H1 (cell line): Measurements from ENCODE around the gene RGN. TPM values are rescaled to one million over a fixed set of nuclear protein-coding genes. Genes with fewer than 3 reads are reported as not detected.

ENCODE experiments used
- CTCF ChIA-PET: fragments of 300-600 bp; sonication (Branson Sonifier 250); formaldehyde crosslinking; loops from one replicate; lab custom pipeline; 2021; ENCODE audit not compliant: partially characterized antibody; lab: Charles Lee
- POLR2A ChIA-PET: fragments of 300-600 bp; sonication (Branson Sonifier 250); formaldehyde crosslinking; loops from one replicate; lab custom pipeline; 2021; ENCODE audit warnings: inconsistent platforms; ENCODE audit not compliant: partially characterized antibody; lab: Charles Lee
- DNase-seq, 2 experiments: peaks; one replicate each; pipeline versions ENCODE4 v3.0.0 to v3.0.0-alpha.2; 2010 to 2022; ENCODE audit warnings: low spot score in 2 of 2, low read depth in 1 of 2, mixed read lengths in 1 of 2
- FAIRE-seq: peaks from 2 replicates; lab custom pipeline; 2011; peaks lifted over from hg19 to GRCh38; lab: Jason Lieb, UNC
- H2AFZ ChIP-seq: 2 replicates; pipeline ENCODE4 v1.8.1; 2012; ENCODE audit warnings: low read length, inconsistent platforms
- H2AK5ac ChIP-seq: 2 replicates; pipeline ENCODE4 v1.6.1; 2013; ENCODE audit warnings: low read depth, low read length
- H2BK120ac ChIP-seq: replicated peaks from 2 replicates; pipeline ENCODE3; 2013; ENCODE audit warnings: low read depth, low read length, inconsistent platforms
- H2BK12ac ChIP-seq: 2 replicates; pipeline ENCODE4 v1.6.1; 2013; ENCODE audit warnings: low read depth, low read length
- H2BK15ac ChIP-seq: 2 replicates; pipeline ENCODE4 v1.6.1; 2013; ENCODE audit warnings: low read length
- H2BK20ac ChIP-seq: 2 replicates; pipeline ENCODE4 v1.6.1; 2013; ENCODE audit warnings: low read length
- H2BK5ac ChIP-seq: 2 replicates; pipeline ENCODE4 v1.6.1; 2013; ENCODE audit warnings: low read depth, low read length
- H3K14ac ChIP-seq: 2 replicates; pipeline ENCODE4 v1.6.1; 2013; ENCODE audit warnings: inconsistent platforms; ENCODE audit not compliant: insufficient read length
- H3K18ac ChIP-seq: 2 replicates; pipeline ENCODE4 v1.6.1; 2013; ENCODE audit warnings: low read length; ENCODE audit errors: extremely low read depth
- H3K23ac ChIP-seq: 2 replicates; pipeline ENCODE4 v1.6.1; 2013; ENCODE audit warnings: inconsistent platforms; ENCODE audit not compliant: insufficient read length
- H3K23me2 ChIP-seq: 2 replicates; pipeline ENCODE4 v1.6.1; 2013; ENCODE audit warnings: low read depth, low read length
- H3K27ac ChIP-seq: 2 replicates; pipeline ENCODE4 v1.6.1; 2011; ENCODE audit warnings: low read depth, low read length, inconsistent platforms
- H3K27me3 ChIP-seq, 4 experiments: replicated peaks in 1 of 4; 1 replicate in 1 of 4; 2 replicates in 3 of 4; pipeline versions ENCODE4 v1.6.1 to v1.8.1; 2011 to 2013; ENCODE audit warnings: low read length in 3 of 4, mild to moderate bottlenecking in 3 of 4, inconsistent platforms in 2 of 4, mixed read lengths in 2 of 4, moderate library complexity in 1 of 4; ENCODE audit not compliant: control insufficient read depth in 3 of 4, insufficient read depth in 3 of 4; ENCODE audit errors: extremely low read depth in 1 of 4
- H3K36me3 ChIP-seq, 4 experiments: 2 replicates each; pipeline versions ENCODE4 v1.6.1 to v1.8.1; 2011 to 2013; ENCODE audit warnings: mild to moderate bottlenecking in 4 of 4, low read length in 3 of 4, moderate library complexity in 2 of 4, control low read depth in 1 of 4, inconsistent platforms in 1 of 4; ENCODE audit not compliant: insufficient read depth in 4 of 4, control insufficient read depth in 2 of 4
- H3K4ac ChIP-seq: replicated peaks from 2 replicates; pipeline ENCODE3; 2013; ENCODE audit warnings: low read length, low read depth, mixed read lengths, inconsistent platforms; ENCODE audit not compliant: insufficient read length
- H3K4me1 ChIP-seq, 4 experiments: replicated peaks in 1 of 4; 1 replicate in 1 of 4; 2 replicates in 3 of 4; pipeline versions ENCODE4 v1.6.1 to v1.8.1; 2011 to 2013; ENCODE audit warnings: low read length in 3 of 4, inconsistent platforms in 2 of 4, mixed read lengths in 1 of 4; ENCODE audit not compliant: insufficient read depth in 4 of 4, control insufficient read depth in 3 of 4
- H3K4me2 ChIP-seq, 2 experiments: 2 replicates each; pipeline versions ENCODE4 v1.6.1 to v1.8.1; 2011 to 2013; ENCODE audit warnings: low read depth in 2 of 2, low read length in 2 of 2, control low read depth in 1 of 2, inconsistent platforms in 1 of 2, mild to moderate bottlenecking in 1 of 2; ENCODE audit not compliant: insufficient read depth in 1 of 2
- H3K4me3 ChIP-seq, 4 experiments: fragments of 200-600, 300-600 bp in 1 of 4; sonication (generic), shearing (Covaris generic), sonication (Bioruptor Twin) in 1 of 4; 2 replicates each; pipeline versions ENCODE4 v1.5.1 to v1.8.1; 2011 to 2016; ENCODE audit warnings: low read length in 4 of 4, low read depth in 3 of 4, control low read depth in 2 of 4, inconsistent platforms in 2 of 4, mild to moderate bottlenecking in 2 of 4, mixed read lengths in 1 of 4, moderate library complexity in 1 of 4; ENCODE audit not compliant: insufficient read depth in 2 of 4; ENCODE audit errors: extremely low read depth in 1 of 4
- H3K56ac ChIP-seq: replicated peaks from 2 replicates; pipeline ENCODE3; 2013; ENCODE audit warnings: low read depth, mild to moderate bottlenecking, mixed read lengths, low read length, inconsistent platforms; ENCODE audit not compliant: insufficient read length
- H3K79me1 ChIP-seq: 2 replicates; pipeline ENCODE4 v1.6.1; 2013; ENCODE audit warnings: low read depth, low read length, control low read depth
- H3K79me2 ChIP-seq, 2 experiments: 2 replicates each; pipeline versions ENCODE4 v1.6.1 to v1.8.1; 2012 to 2013; ENCODE audit warnings: low read length in 2 of 2, mild to moderate bottlenecking in 2 of 2, inconsistent platforms in 1 of 2; ENCODE audit not compliant: insufficient read depth in 2 of 2, control insufficient read depth in 1 of 2
- H3K9ac ChIP-seq, 4 experiments: replicated peaks in 1 of 4; 1 replicate in 1 of 4; 2 replicates in 3 of 4; pipeline versions ENCODE4 v1.6.1 to v1.8.1; 2011 to 2013; ENCODE audit warnings: low read depth in 3 of 4, low read length in 3 of 4, control low read depth in 2 of 4, mild to moderate bottlenecking in 2 of 4, moderate library complexity in 2 of 4, inconsistent platforms in 1 of 4; ENCODE audit errors: extremely low read depth in 1 of 4
- H3K9me3 ChIP-seq, 2 experiments: 2 replicates each; pipeline versions ENCODE4 v1.6.1 to v1.8.1; 2012 to 2013; ENCODE audit warnings: mild to moderate bottlenecking in 2 of 2, moderate library complexity in 2 of 2, control low read depth in 1 of 2, inconsistent platforms in 1 of 2, low read depth in 1 of 2, low read length in 1 of 2, mixed read lengths in 1 of 2; ENCODE audit not compliant: insufficient read depth in 2 of 2
- H4K20me1 ChIP-seq, 2 experiments: replicated peaks in 1 of 2; 2 replicates each; pipeline versions ENCODE3 to v1.8.1; 2011 to 2013; ENCODE audit warnings: inconsistent platforms in 2 of 2, low read length in 2 of 2, mild to moderate bottlenecking in 1 of 2; ENCODE audit not compliant: insufficient read depth in 2 of 2, control insufficient read depth in 1 of 2
- H4K5ac ChIP-seq: 2 replicates; pipeline ENCODE4 v1.6.1; 2013; ENCODE audit warnings: low read length, low read depth, mixed read lengths, inconsistent platforms; ENCODE audit not compliant: insufficient read length
- H4K8ac ChIP-seq: 2 replicates; pipeline ENCODE4 v1.8.0; 2013; ENCODE audit warnings: mild to moderate bottlenecking, moderate library complexity, low read length, inconsistent platforms; ENCODE audit not compliant: insufficient read depth; ENCODE audit errors: extremely low read depth
- H4K91ac ChIP-seq: replicated peaks from 2 replicates; pipeline ENCODE3; 2013; ENCODE audit warnings: low read length, mixed read lengths, inconsistent platforms; ENCODE audit not compliant: insufficient read length
- EZH2 ChIP-seq: fragments of 200-600 bp; sonication (generic); IDR thresholded peaks from 2 replicates; pipeline ENCODE4 v1.7.1; 2012; ENCODE audit warnings: low read depth, mild to moderate bottlenecking, moderate library complexity, low read length, inconsistent platforms; ENCODE audit not compliant: severe bottlenecking
- JUN ChIP-seq: IDR thresholded peaks from 2 replicates; pipeline ENCODE4 v1.6.1; 2011; ENCODE audit warnings: low read depth, mild to moderate bottlenecking, improper control_type of control experiment, low read length
- POU5F1 ChIP-seq: IDR thresholded peaks from 2 replicates; pipeline ENCODE4 v1.6.1; 2011; ENCODE audit warnings: low read depth, mild to moderate bottlenecking, low read length, moderate library complexity
- SIN3A ChIP-seq, 2 experiments: IDR thresholded peaks in 1 of 2; conservative IDR thresholded peaks in 1 of 2; 2 replicates each; pipeline ENCODE4 v1.6.1; 2011 to 2012; ENCODE audit warnings: low read length in 2 of 2, improper control_type of control experiment in 1 of 2, low read depth in 1 of 2, mild to moderate bottlenecking in 1 of 2
- WGBS, 2 experiments: shearing (Covaris generic) in 1 of 2; methylation state at CpG; one replicate each; pipeline versions ENCODE4 v1.1.6 to v1.1.7; 2013 to 2015; ENCODE audit warnings: low lambda C conversion rate in 2 of 2, mixed read lengths in 2 of 2, inconsistent platforms in 1 of 2, low coverage in 1 of 2, missing lambda C conversion rate in 1 of 2; ENCODE audit not compliant: insufficient replicate concordance in 2 of 2, insufficient coverage in 1 of 2, insufficient read length in 1 of 2; ENCODE audit errors: extremely low coverage in 1 of 2, missing lambda C conversion rate in 1 of 2; 5-methylcytosine and 5-hydroxymethylcytosine counted together
- polyA plus RNA-seq, 7 experiments: library from polyadenylated mRNA; depleted of rRNA in 3 of 7; stranded (reverse) in 5 of 7; unstranded in 2 of 7; fragments of >200 nt in 5 of 7; fragments of 200-250 nt in 2 of 7; gene quantifications; 1 replicate in 5 of 7; 2 replicates in 1 of 7; 4 replicates in 1 of 7; pipeline versions ENCODE4 v1.2.1 to v1.2.3, GENCODE V29; 2011 to 2013; ENCODE audit warnings: missing spikeins in 2 of 7, mixed read lengths in 2 of 7
- total RNA-seq: library from RNA; stranded (reverse); fragmentation: NEBNext Ultra II Directional; extraction: Animal tissue kit (Norgen Biotek cat#: 25700); gene quantifications from 2 replicates; pipeline ENCODE4 v1.2.1, GENCODE V29; 2021

The RGN gene
- total and polyA plus RNA-seq, 2 of the 8 experiments (the other 6 are each of a cell fraction or from before 2014, with no cell fraction given), result 0.32 to 3.1 TPM

- Histone ChIP-seq H3K27ac (no peak overlapping the region), H2BK5ac (no peak overlapping the region), H2AK5ac (no peak overlapping the region), H3K23me2 (no peaks in the 10 kb centered on the region), H3K79me2 (peaks cover 0 to 8% of the 10 kb centered on the region in 2 experiments; a peak in 1 of 4 replicates), H3K79me1 (peaks cover 2% of the 10 kb centered on the region; the same call in 1 of the 2 replicates), H3K36me3 (peaks cover 0 to 10% (median 4%) of the 10 kb centered on the region in 4 experiments; a peak in 3 of 8 replicates), H2AFZ (no peak overlapping the region), H3K27me3 (no peaks in the 10 kb centered on the region), H3K18ac (no peak overlapping the region), H3K23ac (no peak overlapping the region), H3K4me2 (no peak overlapping the region), H3K9me3 (no peaks in the 10 kb centered on the region), H3K9ac (no peak overlapping the region), H3K4me1 (no peaks in the 10 kb centered on the region), H4K5ac (no peak overlapping the region), H3K56ac (no peak overlapping the region), H2BK12ac (no peak overlapping the region), H2BK15ac (no peak overlapping the region), H2BK20ac (no peak overlapping the region), H4K91ac (no peak overlapping the region), H3K4ac (no peak overlapping the region), H2BK120ac (no peak overlapping the region), H3K14ac (no peak overlapping the region), H4K20me1 (no peaks in the 10 kb centered on the region), H4K8ac (no peak overlapping the region), H3K4me3 (no peak overlapping the region)
- no peak for FAIRE-seq
- CTCF ChIA-PET, result no interaction called here
- POLR2A ChIA-PET, result no interaction called here
- no peak for DNase-seq
- TF ChIP-seq EZH2, result no peak
- no peak for TF ChIP-seq POU5F1
- no peak for TF ChIP-seq JUN
- TF ChIP-seq SIN3A (conservative IDR thresholded peaks at IDR 0.05 in 1 of 2, IDR thresholded peaks at IDR 0.05 in 1 of 2; ENCODE audit: low read depth in 1 of 2, low read length in 2 of 2), result no peak
- WGBS, 2 experiments, result 89% methylated on average over 5 of the region's 6 CpGs; no CpG with 5 or more reads in 1 of the 2 experiments
These were observed 59.9 kb downstream of the RGN start for GRCh38 chrX:47138171-47138570.
